Lung (tissue), 12 donors: ENCODE results near the gene ELMOD3. TPM values are rescaled to one million over a fixed set of nuclear protein-coding genes. Genes with fewer than 3 reads are reported as not detected.
"Not testable (repeated sequence)": the region's sequence is repeated elsewhere in the genome, so short reads cannot be mapped to it uniquely, and the experiment has no call there.

Experiments
- ATAC-seq: fragments of 200-7000 bp; cut with Tn5 transposase; one replicate; pipeline ENCODE4 v1.9.1; 2020; ENCODE audit warnings: moderate number of reproducible peaks; ENCODE audit not compliant: insufficient read depth, low FRiP score
- DNase-seq, 3 donors: peaks; one replicate each; pipeline ENCODE4 v3.0.0-alpha.2; 2013 to 2017
- H3K27ac ChIP-seq, 2 donors: one replicate each; pipeline ENCODE4 v1.5.1; 2013; ENCODE audit warnings: mild to moderate bottlenecking in 2 of 2, moderate library complexity in 2 of 2, control low read depth in 1 of 2, inconsistent platforms in 1 of 2, low read depth in 1 of 2, low read length in 1 of 2
- H3K27me3 ChIP-seq, 3 donors: one replicate each; pipeline ENCODE4 v1.5.1; 2013; ENCODE audit warnings: low read length in 2 of 3; ENCODE audit not compliant: control insufficient read depth in 3 of 3, insufficient read depth in 3 of 3
- H3K36me3 ChIP-seq, 4 donors: one replicate each; pipeline ENCODE4 v1.5.1; 2013; ENCODE audit warnings: low read length in 4 of 4, mild to moderate bottlenecking in 1 of 4, moderate library complexity in 1 of 4; ENCODE audit not compliant: control insufficient read depth in 4 of 4, insufficient read depth in 4 of 4
- H3K4me1 ChIP-seq, 5 donors: one replicate each; pipeline ENCODE4 v1.5.1; 2013; ENCODE audit warnings: low read length in 5 of 5, mild to moderate bottlenecking in 2 of 5, moderate library complexity in 1 of 5; ENCODE audit not compliant: control insufficient read depth in 5 of 5, insufficient read depth in 5 of 5
- H3K4me3 ChIP-seq: one replicate; pipeline ENCODE4 v1.5.1; 2013; ENCODE audit warnings: mild to moderate bottlenecking, control low read depth, moderate library complexity
- H3K9ac ChIP-seq, 2 donors: one replicate each; pipeline ENCODE4 v1.5.1; 2013; ENCODE audit warnings: low read length in 2 of 2, control low read depth in 1 of 2; ENCODE audit not compliant: insufficient read depth in 1 of 2
- H3K9me3 ChIP-seq, 4 donors: one replicate each; pipeline ENCODE4 v1.5.1; 2013; ENCODE audit warnings: low read length in 3 of 4, mild to moderate bottlenecking in 1 of 4, moderate library complexity in 1 of 4; ENCODE audit not compliant: control insufficient read depth in 4 of 4, insufficient read depth in 3 of 4
- whole genome bisulfite sequencing, 2 donors: extraction: QIAGEN DNeasy Blood & Tissue Kit; methylation state at CpG; one replicate each; pipeline ENCODE4 v1.1.7; 2013; 5-methylcytosine and 5-hydroxymethylcytosine counted together
- polyA plus RNA-seq, 2 donors: library from polyadenylated mRNA; stranded (reverse); fragments of 200-250 nt; gene quantifications; one replicate each; pipeline ENCODE4 v1.2.1, GENCODE V29; 2013
- total RNA-seq, 2 donors: library from RNA; depleted of rRNA in 1 of 2; stranded (reverse); fragments of >200 nt in 1 of 2; gene quantifications; one replicate each; pipeline ENCODE4 v1.2.1, GENCODE V29; 2014 to 2021
- TF ChIP-seq, protein P1 (sequence below): IDR thresholded peaks from 2 replicates; pipeline ENCODE4 v1.5.1; 2012; ENCODE audit warnings: mild to moderate bottlenecking; ENCODE audit errors: control extremely low read depth, extremely low read depth
- donor health status: control.
- donor health status: control.
- donor health status: Bipolar disorder and iron deficiency.
- donor health status: healthy.
- donor health status: DM: yes; HTN: yes; CAD: no.

ELMOD3 gene
- total and polyA plus RNA-seq, 4 donors: 11.9 to 26.5 (median 14.7) TPM

DNA sequence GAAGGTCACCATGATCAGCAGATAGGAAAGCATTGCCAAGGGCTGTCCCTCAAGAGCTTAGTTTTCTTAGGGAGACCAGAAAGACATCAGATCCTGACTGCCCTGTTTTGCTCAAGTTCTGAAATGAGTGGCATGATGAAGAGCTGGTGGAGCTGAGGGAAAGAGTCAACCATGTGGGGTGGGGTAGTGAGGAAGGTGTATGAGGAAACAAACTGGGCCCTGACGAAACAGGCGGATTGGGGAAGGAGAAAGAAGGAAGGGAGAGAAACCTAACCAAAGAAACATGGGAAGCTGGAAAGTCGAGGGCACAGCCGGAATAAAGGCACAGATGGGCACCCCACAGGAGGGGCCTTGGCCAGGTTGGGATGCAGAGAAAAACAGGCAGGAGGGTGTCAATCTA lies 34.8 kb upstream of the ELMOD3 start:
- Histone ChIP-seq H3K4me1 (peaks cover 0 to 9% (median 2%) of the 10 kb centered on the region in 5 donors), H3K36me3 (peaks cover 23 to 60% (median 34%) of the 10 kb centered on the region in 4 donors), H3K4me3 (no peak overlapping the region), H3K27me3 (no peaks in the 10 kb centered on the region), H3K9ac (no peak overlapping the region), H3K27ac (no peak overlapping the region), H3K9me3 (no peaks in the 10 kb centered on the region)
- TF ChIP-seq, protein P1, sequence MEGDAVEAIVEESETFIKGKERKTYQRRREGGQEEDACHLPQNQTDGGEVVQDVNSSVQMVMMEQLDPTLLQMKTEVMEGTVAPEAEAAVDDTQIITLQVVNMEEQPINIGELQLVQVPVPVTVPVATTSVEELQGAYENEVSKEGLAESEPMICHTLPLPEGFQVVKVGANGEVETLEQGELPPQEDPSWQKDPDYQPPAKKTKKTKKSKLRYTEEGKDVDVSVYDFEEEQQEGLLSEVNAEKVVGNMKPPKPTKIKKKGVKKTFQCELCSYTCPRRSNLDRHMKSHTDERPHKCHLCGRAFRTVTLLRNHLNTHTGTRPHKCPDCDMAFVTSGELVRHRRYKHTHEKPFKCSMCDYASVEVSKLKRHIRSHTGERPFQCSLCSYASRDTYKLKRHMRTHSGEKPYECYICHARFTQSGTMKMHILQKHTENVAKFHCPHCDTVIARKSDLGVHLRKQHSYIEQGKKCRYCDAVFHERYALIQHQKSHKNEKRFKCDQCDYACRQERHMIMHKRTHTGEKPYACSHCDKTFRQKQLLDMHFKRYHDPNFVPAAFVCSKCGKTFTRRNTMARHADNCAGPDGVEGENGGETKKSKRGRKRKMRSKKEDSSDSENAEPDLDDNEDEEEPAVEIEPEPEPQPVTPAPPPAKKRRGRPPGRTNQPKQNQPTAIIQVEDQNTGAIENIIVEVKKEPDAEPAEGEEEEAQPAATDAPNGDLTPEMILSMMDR: no peak
- ATAC-seq: peak; percentile 22
- 19 to 81% methylated on average over 4 of the region's 4 CpGs for WGBS, 2 donors
- DNase-seq: no peak

DNA sequence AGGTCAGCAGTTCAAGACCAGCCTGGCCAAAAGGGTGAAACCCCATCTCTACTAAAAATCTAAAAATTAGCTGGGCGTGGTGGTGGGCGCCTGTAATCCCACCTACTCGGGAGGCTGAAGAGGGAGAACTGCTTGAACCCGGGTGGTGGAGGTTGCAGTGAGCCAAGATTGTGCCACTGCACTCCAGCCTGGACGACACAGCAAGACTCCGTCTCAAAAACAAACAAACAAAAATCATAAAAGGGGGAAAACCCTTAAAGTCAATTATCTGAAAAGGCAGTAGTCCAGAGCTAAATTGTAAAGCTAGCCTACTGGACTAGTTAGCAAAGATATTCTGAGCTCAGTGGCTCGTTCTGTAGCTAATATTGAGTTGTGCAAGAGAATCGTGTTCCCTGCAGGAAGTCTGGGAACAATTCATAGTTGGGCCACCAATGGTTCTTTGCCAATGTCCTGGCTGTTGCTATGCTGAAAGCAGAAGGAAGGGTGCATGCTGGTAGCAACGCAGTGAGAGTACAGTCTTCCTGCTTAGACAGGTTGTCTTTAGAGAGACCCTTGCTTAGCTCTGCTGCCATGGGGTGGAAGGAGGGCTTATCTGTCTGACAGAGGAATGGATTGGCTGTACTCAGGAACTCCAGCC lies 31.1 kb upstream of the ELMOD3 start:
- 61 to 71% methylated on average over 9 of the region's 9 CpGs for WGBS, 2 donors

DNA sequence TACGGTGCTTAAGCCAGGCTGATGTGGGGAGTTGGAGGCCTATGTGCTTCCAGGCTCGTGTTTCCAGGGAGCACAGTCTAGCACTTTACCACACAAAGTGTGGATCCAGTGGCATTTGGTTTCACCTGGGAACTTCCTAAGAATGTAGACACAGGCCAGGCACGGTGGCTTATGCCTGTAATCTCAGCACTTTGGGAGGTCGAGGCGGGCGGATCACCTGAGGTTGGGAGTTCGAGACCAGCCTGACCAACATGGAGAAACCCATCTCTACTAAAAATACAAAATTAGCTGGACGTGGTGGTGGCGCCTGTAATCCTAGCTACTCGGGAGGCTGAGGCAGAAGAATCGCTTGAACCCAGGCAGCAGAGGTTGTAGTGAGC lies 30.6 kb upstream of the ELMOD3 start:
- not testable (repeated sequence) for H3K9ac ChIP-seq, H3K9me3 ChIP-seq, DNase-seq, H3K27me3 ChIP-seq, ATAC-seq
- WGBS, 2 donors: 90 to 92% methylated on average over 11 of the region's 11 CpGs
- Histone ChIP-seq H3K4me1 (peaks cover 0 to 32% (median 10%) of the 10 kb centered on the region in 5 donors), H3K4me3 (peak overlapping the region; percentile 22), H3K27ac (peak overlapping the region in 1 of 2 donors; percentile 52), H3K36me3 (peaks cover 23 to 40% (median 31%) of the 10 kb centered on the region in 4 donors)

More for the DNA sequence above, 31.1 kb upstream of the ELMOD3 start:
- ATAC-seq: no peak
- peak overlapping the region; percentile 22 for H3K4me3 ChIP-seq
- TF ChIP-seq, protein P1: no peak
- H3K4me1 ChIP-seq: peaks cover 0 to 27% (median 10%) of the 10 kb centered on the region in 5 donors
- H3K36me3 ChIP-seq: peaks cover 23 to 41% (median 32%) of the 10 kb centered on the region in 4 donors
- H3K9me3 ChIP-seq: no peaks in the 10 kb centered on the region
- H3K27ac ChIP-seq: peak overlapping the region in 1 of 2 donors; percentile 52
- no peaks in the 10 kb centered on the region for H3K27me3 ChIP-seq
- H3K9ac ChIP-seq: no peak overlapping the region
- DNase-seq: no peak

DNA sequence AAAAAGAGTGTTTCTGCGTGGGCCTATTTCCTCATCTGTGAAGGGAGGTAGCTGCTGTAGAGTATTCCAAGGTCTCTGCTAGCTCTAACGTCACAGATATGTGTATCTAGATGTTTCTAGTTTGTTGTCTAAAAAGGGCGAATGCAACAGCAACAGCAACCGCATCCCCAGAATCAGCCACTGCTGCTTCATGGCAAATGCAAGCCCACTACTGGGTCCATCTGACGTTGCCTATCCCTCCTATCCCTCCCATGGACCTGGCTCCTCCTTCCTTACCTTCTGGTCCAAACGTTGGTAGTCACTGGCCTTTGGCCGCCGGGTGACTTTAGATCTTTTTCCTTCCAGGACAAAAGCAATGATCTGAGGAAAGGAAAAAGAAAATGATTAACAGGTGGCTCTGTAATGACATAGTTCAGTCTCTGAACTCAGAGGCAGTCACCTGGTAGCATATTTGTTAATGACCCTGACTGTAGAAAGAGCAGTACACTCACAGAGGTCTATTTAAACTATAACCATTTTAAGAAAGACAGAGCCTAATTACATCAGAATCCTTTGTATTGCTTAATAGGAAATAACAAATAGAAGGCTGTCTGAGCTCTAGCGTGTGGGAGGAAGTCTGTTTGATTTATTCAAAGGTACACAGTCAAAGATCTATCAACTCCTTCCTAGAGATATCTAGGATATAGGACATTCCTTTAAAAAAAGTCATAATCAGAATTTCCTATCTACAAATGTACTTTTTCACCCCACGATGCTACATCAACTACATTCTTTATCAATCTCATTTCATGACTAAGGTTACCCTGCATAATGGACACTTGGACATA lies 29.7 kb upstream of the ELMOD3 start:
- DNase-seq (no peak), ATAC-seq (no peak)
- Histone ChIP-seq H3K36me3 (peaks cover 23 to 33% (median 30%) of the 10 kb centered on the region in 4 donors), H3K27ac (peak overlapping the region in 1 of 2 donors; percentile 5), H3K9ac (no peak overlapping the region), H3K4me3 (no peak overlapping the region), H3K4me1 (peaks cover 0 to 36% (median 10%) of the 10 kb centered on the region in 5 donors), H3K9me3 (no peaks in the 10 kb centered on the region), H3K27me3 (no peaks in the 10 kb centered on the region)
- WGBS, 2 donors: 39 to 44% methylated on average over 10 of the region's 10 CpGs
- TF ChIP-seq, protein P1: no peak
